D721Med (cell line): ENCODE results near the gene NWD2.

Experiments
- DNase-seq: peaks from one replicate; pipeline ENCODE4 v3.0.0; 2011; ENCODE audit warnings: low spot score; ENCODE audit not compliant: insufficient read length
- FAIRE-seq: peaks from 2 replicates; lab custom pipeline; 2011; peaks lifted over from hg19 to GRCh38; lab: Jason Lieb, UNC
- TF ChIP-seq, protein P1 (sequence below): IDR thresholded peaks from 2 replicates; pipeline ENCODE4 v1.5.1; 2012; ENCODE audit warnings: mild to moderate bottlenecking, control low read depth; ENCODE audit not compliant: insufficient read depth; ENCODE audit errors: missing control alignments

Gene NWD2

DNA sequence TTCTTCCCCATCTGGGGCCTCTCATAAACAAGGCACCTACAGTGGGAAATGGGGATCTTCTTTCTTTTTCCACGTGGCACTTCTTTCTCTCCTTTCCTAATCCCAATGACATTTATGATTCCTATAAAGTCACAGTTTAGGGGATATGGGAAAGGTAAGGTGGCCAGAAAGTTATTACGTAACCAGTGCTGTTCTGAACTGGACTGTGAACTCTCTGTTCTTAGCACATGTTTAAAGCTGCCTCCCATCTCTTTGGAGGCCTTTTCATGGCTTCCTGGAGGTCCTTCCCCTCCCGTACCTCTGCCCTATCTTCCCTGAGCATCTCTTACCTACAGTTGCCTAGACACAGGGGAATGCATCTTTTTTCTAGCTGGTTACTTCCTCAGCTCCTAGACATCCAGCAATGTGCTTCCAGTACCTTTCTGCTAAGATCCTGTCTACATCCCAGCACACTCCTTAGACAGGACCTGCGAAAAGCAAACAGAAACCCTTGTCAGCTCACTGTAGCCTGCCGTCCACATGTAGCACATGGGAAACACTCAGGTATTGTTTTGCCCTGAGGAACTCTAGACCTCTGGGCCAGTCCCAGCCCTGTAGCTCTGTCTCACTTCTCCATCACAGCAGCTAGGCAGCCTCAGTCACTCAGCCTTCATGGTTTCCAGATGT, 195.4 kb downstream of the NWD2 start:
- DNase-seq (no peak), FAIRE-seq (no peak)
- TF ChIP-seq, protein P1, sequence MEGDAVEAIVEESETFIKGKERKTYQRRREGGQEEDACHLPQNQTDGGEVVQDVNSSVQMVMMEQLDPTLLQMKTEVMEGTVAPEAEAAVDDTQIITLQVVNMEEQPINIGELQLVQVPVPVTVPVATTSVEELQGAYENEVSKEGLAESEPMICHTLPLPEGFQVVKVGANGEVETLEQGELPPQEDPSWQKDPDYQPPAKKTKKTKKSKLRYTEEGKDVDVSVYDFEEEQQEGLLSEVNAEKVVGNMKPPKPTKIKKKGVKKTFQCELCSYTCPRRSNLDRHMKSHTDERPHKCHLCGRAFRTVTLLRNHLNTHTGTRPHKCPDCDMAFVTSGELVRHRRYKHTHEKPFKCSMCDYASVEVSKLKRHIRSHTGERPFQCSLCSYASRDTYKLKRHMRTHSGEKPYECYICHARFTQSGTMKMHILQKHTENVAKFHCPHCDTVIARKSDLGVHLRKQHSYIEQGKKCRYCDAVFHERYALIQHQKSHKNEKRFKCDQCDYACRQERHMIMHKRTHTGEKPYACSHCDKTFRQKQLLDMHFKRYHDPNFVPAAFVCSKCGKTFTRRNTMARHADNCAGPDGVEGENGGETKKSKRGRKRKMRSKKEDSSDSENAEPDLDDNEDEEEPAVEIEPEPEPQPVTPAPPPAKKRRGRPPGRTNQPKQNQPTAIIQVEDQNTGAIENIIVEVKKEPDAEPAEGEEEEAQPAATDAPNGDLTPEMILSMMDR = no peak

DNA sequence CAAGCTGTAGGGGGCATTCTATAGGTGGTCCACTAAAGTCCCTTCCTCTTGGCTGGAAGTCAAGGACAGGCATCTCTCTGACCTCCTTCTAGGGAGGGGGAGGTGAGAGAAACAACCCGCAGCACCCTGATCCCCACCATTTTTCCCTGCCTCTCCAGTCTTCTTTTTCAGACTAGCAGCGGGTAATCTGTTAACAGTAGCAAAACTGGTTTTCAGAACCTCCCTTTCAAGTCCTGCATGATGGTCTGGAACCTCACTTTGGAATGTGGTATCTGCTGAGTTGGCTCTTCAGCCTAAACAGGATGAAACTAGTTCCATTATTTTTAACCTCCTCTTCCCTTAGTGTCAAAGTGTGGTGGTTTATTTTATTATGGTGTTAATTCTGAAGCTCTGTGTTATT, 196.0 kb downstream of the NWD2 start:
- TF ChIP-seq, protein P1 = no peak
- no peak for FAIRE-seq
- DNase-seq = no peak

DNA sequence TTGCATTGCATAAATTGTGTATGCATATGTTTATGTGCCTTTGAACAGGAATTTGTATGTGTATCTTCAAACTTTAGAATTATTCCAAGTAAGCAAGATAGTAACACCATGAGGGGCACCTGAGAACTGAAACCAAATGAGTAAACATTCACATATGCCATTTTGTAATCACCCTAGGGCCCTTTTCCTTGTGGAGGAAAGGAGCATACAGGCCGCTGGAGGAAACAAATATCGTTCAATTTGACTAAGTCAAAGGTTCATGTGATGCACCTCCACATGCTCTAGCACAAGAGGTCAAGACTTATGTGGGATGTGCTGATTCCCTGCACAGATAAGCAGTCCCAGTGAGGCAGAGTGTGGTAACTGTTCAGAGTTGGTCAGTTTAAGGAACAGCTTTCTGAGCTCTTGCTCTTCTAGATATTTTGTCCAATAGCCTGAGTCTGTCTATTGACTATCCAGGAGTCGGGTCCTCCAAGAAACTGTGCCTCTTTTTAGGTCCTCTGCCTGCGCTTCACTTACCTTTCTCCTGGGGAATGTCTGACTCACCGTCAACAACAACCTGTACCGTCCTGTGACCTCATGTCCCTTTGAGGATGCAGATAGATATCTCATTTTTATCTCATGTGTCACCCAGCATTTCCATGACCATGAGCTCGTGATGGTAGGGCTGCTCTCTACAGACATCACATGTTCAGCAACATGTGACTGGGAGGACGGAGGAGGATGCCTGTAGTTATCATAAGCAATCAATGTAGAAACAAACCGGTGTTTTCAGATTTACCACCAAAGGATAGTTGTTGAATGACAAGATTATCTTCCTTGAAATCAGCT, 196.9 kb downstream of the NWD2 start:
- no peak for FAIRE-seq
- TF ChIP-seq, protein P1 = no peak
- no peak for DNase-seq

DNA sequence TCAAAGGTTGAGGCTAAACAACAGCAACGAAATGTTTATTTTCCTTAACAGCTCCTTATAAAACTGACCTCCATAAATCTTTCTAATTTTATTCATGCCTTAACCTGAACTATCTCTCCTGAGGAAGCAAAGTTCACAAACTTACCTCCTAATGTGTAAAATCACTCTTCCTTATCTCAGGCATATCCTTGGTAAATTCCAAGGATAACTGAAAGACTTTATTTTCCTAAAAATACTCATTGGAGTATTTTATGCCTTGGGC, 197.4 kb downstream of the NWD2 start:
- TF ChIP-seq, protein P1 = no peak
- no peak for DNase-seq
- no peak for FAIRE-seq

DNA sequence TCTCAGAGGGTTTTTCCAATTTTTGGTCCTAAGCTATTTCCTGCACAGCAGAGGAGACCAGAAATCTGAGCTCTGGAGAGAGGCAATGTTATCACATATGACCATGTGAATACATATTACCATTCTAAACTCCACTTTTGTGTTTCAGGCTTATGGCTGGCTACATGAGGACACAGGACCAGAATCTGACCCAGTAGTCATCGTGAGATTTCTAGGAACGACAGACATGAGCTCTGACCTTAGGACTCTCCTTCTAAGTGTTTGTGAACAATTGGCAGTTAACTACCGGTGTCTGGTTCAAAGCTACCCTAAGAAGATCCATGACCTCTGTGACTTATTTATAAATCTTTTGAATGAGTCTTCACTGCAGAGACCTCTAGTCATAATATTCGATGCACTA, 198.6 kb downstream of the NWD2 start:
- TF ChIP-seq, protein P1 = no peak
- DNase-seq = no peak
- FAIRE-seq = no peak

DNA sequence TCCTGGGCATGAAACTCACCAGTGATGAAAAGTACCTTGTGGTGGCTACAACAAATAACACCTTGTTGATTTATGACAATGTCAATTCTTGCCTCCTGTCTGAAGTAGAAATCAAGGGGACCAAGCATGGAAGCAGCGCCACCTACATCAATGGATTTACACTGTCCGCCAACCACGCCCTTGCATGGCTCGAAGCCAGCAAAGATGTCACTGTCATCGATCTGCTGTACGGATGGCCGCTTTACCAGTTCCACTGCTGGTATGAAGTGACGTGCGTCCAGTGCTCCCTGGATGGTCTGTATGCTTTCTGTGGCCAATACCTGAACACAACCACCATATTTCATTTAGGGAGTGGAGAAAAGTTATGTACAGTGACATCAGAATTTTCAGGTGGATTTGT, 200.5 kb downstream of the NWD2 start:
- FAIRE-seq = no peak

More for the DNA sequence above, 200.5 kb downstream of the NWD2 start:
- TF ChIP-seq, protein P1 = no peak
- DNase-seq = no peak
